Keratinocyte (primary cell): ENCODE results near the gene XKRX.

Source experiments
- EZH2 ChIP-seq: IDR thresholded peaks from one replicate; pipeline ENCODE4 v1.6.1; 2012; ENCODE audit warnings: inconsistent platforms, mild to moderate bottlenecking, low read length, moderate library complexity
- TF ChIP-seq, protein P1 (sequence below), 3 experiments: IDR thresholded peaks in 1 of 3; conservative IDR thresholded peaks in 1 of 3; optimal IDR thresholded peaks in 1 of 3; 2 replicates in 2 of 3; 3 replicates in 1 of 3; pipeline versions ENCODE3 to v1.5.1; 2011; ENCODE audit warnings: low read length in 3 of 3, mild to moderate bottlenecking in 3 of 3, moderate library complexity in 2 of 3, control low read depth in 1 of 3, inconsistent platforms in 1 of 3; ENCODE audit not compliant: insufficient read depth in 2 of 3; ENCODE audit errors: extremely low read depth in 1 of 3

DNA sequence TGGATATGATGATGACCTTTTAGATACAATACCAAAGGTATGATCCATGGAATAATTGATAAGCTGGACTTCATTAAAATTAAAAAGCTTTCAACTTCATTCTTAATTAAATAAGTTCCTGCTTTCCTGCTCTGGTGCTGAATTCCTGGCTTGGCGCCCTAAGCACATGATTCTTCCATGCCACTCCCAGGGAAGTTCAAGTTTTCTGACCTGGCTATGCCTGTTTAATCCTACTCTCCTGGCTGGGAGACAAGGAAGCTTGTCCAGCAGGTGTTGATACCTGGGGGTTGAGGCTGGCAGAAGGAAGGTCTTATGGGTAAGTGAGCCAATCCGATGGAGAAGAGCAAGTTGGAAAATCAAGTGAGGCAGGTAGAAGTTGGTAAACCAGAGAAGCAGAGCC lies 24.3 kb downstream of the XKRX start:
- TF ChIP-seq, protein P1, sequence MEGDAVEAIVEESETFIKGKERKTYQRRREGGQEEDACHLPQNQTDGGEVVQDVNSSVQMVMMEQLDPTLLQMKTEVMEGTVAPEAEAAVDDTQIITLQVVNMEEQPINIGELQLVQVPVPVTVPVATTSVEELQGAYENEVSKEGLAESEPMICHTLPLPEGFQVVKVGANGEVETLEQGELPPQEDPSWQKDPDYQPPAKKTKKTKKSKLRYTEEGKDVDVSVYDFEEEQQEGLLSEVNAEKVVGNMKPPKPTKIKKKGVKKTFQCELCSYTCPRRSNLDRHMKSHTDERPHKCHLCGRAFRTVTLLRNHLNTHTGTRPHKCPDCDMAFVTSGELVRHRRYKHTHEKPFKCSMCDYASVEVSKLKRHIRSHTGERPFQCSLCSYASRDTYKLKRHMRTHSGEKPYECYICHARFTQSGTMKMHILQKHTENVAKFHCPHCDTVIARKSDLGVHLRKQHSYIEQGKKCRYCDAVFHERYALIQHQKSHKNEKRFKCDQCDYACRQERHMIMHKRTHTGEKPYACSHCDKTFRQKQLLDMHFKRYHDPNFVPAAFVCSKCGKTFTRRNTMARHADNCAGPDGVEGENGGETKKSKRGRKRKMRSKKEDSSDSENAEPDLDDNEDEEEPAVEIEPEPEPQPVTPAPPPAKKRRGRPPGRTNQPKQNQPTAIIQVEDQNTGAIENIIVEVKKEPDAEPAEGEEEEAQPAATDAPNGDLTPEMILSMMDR (optimal IDR thresholded peaks at IDR 0.05 in 1 of 3, IDR thresholded peaks at IDR 0.05 in 1 of 3, conservative IDR thresholded peaks at IDR 0.05 in 1 of 3; ENCODE audit: extremely low read depth in 1 of 3, insufficient read depth in 2 of 3, low read length in 3 of 3) = no peak
- no peak for TF ChIP-seq EZH2
